CD14-positive monocyte (primary cell): ENCODE data around the gene TNFRSF1A. TPM values are rescaled to one million over a fixed set of nuclear protein-coding genes. Genes with fewer than 3 reads are reported as not detected.
A peak's percentile ranks its signal among the peaks of the same experiment; 100 is the strongest.

Experiments used
- DNase-seq, 3 donors: peaks; one replicate each; pipeline ENCODE4 v3.0.0-alpha.2; 2011 to 2022
- H2AFZ ChIP-seq: 2 replicates; pipeline ENCODE4 v1.6.0; 2012; ENCODE audit warnings: mild to moderate bottlenecking, low read depth, low read length, inconsistent platforms; ENCODE audit not compliant: insufficient read depth, poor library complexity, severe bottlenecking
- H3K27ac ChIP-seq, 2 donors: 1 replicate in 1 of 2; 2 replicates in 1 of 2; pipeline ENCODE4 v1.5.1; 2012 to 2013; ENCODE audit warnings: low read length in 2 of 2, control low read depth in 1 of 2, inconsistent platforms in 1 of 2, low read depth in 1 of 2, mild to moderate bottlenecking in 1 of 2
- H3K27me3 ChIP-seq, 2 donors: one replicate each; pipeline versions ENCODE4 v1.6.0 to v1.6.1; 2011 to 2013; ENCODE audit warnings: low read length in 2 of 2; ENCODE audit not compliant: control insufficient read depth in 2 of 2, insufficient read depth in 2 of 2
- H3K36me3 ChIP-seq, 2 donors: replicated peaks in 1 of 2; 1 replicate in 1 of 2; 2 replicates in 1 of 2; pipeline versions ENCODE4 v1.5.1 to v1.6.1; 2012 to 2013; ENCODE audit warnings: low read length in 2 of 2, control low read depth in 1 of 2, inconsistent platforms in 1 of 2, mild to moderate bottlenecking in 1 of 2; ENCODE audit not compliant: insufficient read depth in 2 of 2, control insufficient read depth in 1 of 2
- H3K4me1 ChIP-seq, 2 donors: 1 replicate in 1 of 2; 2 replicates in 1 of 2; pipeline versions ENCODE4 v1.5.1 to v1.6.1; 2012 to 2013; ENCODE audit warnings: low read length in 2 of 2, control low read depth in 1 of 2, inconsistent platforms in 1 of 2, mild to moderate bottlenecking in 1 of 2, moderate library complexity in 1 of 2; ENCODE audit not compliant: insufficient read depth in 2 of 2, control insufficient read depth in 1 of 2
- H3K4me2 ChIP-seq: replicated peaks from 2 replicates; pipeline ENCODE3; 2012; ENCODE audit warnings: low read length, moderate library complexity, mild to moderate bottlenecking; ENCODE audit not compliant: poor library complexity, severe bottlenecking; ENCODE audit errors: extremely low read depth
- H3K4me3 ChIP-seq, 3 experiments: fragments of 200-600 bp in 1 of 3; sonication (generic) in 1 of 3; replicated peaks in 1 of 3; 1 replicate in 2 of 3; 2 replicates in 1 of 3; pipeline ENCODE4 v1.5.1; 2011 to 2013; ENCODE audit warnings: low read length in 3 of 3, mild to moderate bottlenecking in 3 of 3, control low read depth in 2 of 3, low read depth in 2 of 3, inconsistent platforms in 1 of 3, moderate library complexity in 1 of 3
- H3K79me2 ChIP-seq: 2 replicates; pipeline ENCODE4 v1.6.0; 2012; ENCODE audit warnings: mild to moderate bottlenecking, control low read depth, inconsistent platforms, low read length, moderate library complexity; ENCODE audit not compliant: insufficient read depth
- H3K9ac ChIP-seq: 2 replicates; pipeline ENCODE4 v1.6.0; 2017; ENCODE audit warnings: low read length, mild to moderate bottlenecking; ENCODE audit not compliant: insufficient read depth, poor library complexity, severe bottlenecking
- H3K9me3 ChIP-seq, 2 donors: replicated peaks in 1 of 2; 1 replicate in 1 of 2; 2 replicates in 1 of 2; pipeline versions ENCODE4 v1.5.1 to v1.6.1; 2012 to 2013; ENCODE audit warnings: low read length in 2 of 2, control low read depth in 1 of 2; ENCODE audit not compliant: control insufficient read depth in 1 of 2, insufficient read depth in 1 of 2
- H4K20me1 ChIP-seq: 2 replicates; pipeline ENCODE4 v1.6.0; 2012; ENCODE audit warnings: mild to moderate bottlenecking, low read length, control low read depth, moderate library complexity; ENCODE audit not compliant: insufficient read depth
- H3K27ac Mint-ChIP-seq, 7 donors: one replicate each; pipeline ENCODE4 v1.8.0; 2020; ENCODE audit warnings: mild to moderate bottlenecking in 7 of 7, mixed read lengths in 7 of 7, moderate library complexity in 6 of 7, inconsistent platforms in 2 of 7
- H3K27me3 Mint-ChIP-seq, 3 donors: one replicate each; pipeline ENCODE4 v1.8.0; 2021 to 2022; ENCODE audit warnings: low read depth in 3 of 3, mild to moderate bottlenecking in 3 of 3, mixed read lengths in 3 of 3, moderate library complexity in 3 of 3, inconsistent platforms in 1 of 3
- H3K36me3 Mint-ChIP-seq, 2 donors: one replicate each; pipeline ENCODE4 v1.8.0; 2020; ENCODE audit warnings: mixed read lengths in 2 of 2, inconsistent platforms in 1 of 2, mild to moderate bottlenecking in 1 of 2
- H3K4me1 Mint-ChIP-seq: one replicate; pipeline ENCODE4 v1.8.0; 2020; ENCODE audit warnings: mild to moderate bottlenecking, mixed read lengths
- H3K4me3 Mint-ChIP-seq, 2 donors: one replicate each; pipeline ENCODE4 v1.8.0; 2020; ENCODE audit warnings: mild to moderate bottlenecking in 2 of 2, mixed read lengths in 2 of 2, moderate library complexity in 1 of 2
- H3K9me3 Mint-ChIP-seq, 7 donors: one replicate each; pipeline ENCODE4 v1.8.0; 2020 to 2022; ENCODE audit warnings: mixed read lengths in 7 of 7, mild to moderate bottlenecking in 6 of 7, moderate library complexity in 6 of 7, inconsistent platforms in 2 of 7
- WGBS: methylation state at CpG from one replicate; pipeline ENCODE4 v1.1.5; 2013; ENCODE audit warnings: missing lambda C conversion rate; ENCODE audit not compliant: insufficient coverage; 5-methylcytosine and 5-hydroxymethylcytosine counted together
- intact Hi-C, 2 donors: fragments of 100-400 bp; cut with micrococcal nuclease; formaldehyde crosslinking; loops; one replicate each; pipeline versions ENCODE4 v1.15.0 to v1.15.1; 2023
- polyA plus RNA-seq, 3 donors: library from polyadenylated mRNA; depleted of rRNA in 1 of 3; unstranded in 2 of 3; stranded (reverse) in 1 of 3; fragments of 300-500 nt in 2 of 3; fragments of >200 nt in 1 of 3; fragmentation: Illumina TruSeq in 2 of 3; gene quantifications; 1 replicate in 2 of 3; 2 replicates in 1 of 3; pipeline ENCODE4 v1.2.3, GENCODE V29; 2012 to 2021
- TF ChIP-seq, protein P1 (sequence below): fragments of 200-600 bp; IDR thresholded peaks from one replicate; pipeline ENCODE4 v1.8.0; 2022; ENCODE audit warnings: antibody characterized with exemption, mild to moderate bottlenecking

Gene TNFRSF1A
- polyA plus RNA-seq, 3 donors, result 108 to 157 (median 152) TPM

- peaks cover 67% of the 10 kb centered on the region for H3K4me1 Mint-ChIP-seq
- no peak overlapping the region for H3K4me3 Mint-ChIP-seq
- H3K27me3 ChIP-seq, result no peaks in the 10 kb centered on the region
Observed at GRCh38 chr12:6330192-6330591, 11.7 kb downstream of the TNFRSF1A start.

GRCh38 chr12:6329703-6330064, 12.2 kb downstream of the TNFRSF1A start:
- Histone ChIP-seq H3K9ac (no peak overlapping the region), H3K4me3 (no peak overlapping the region), H3K9me3 (no peaks in the 10 kb centered on the region), H3K27me3 (no peaks in the 10 kb centered on the region), H3K36me3 (peaks cover 72 to 82% of the 10 kb centered on the region in 2 donors), H3K79me2 (peaks cover 66% of the 10 kb centered on the region), H3K4me1 (peaks cover 59 to 77% of the 10 kb centered on the region in 2 donors), H4K20me1 (peaks cover 100% of the 10 kb centered on the region), H2AFZ (no peak overlapping the region), H3K27ac (peak overlapping the region in 1 of 2 donors; percentile 44), H3K4me2 (no peak overlapping the region)
- H3K27ac Mint-ChIP-seq, result peak overlapping the region in 5 of 7 donors; percentile 26 to 81 (median 61)
- TF ChIP-seq, protein P1, sequence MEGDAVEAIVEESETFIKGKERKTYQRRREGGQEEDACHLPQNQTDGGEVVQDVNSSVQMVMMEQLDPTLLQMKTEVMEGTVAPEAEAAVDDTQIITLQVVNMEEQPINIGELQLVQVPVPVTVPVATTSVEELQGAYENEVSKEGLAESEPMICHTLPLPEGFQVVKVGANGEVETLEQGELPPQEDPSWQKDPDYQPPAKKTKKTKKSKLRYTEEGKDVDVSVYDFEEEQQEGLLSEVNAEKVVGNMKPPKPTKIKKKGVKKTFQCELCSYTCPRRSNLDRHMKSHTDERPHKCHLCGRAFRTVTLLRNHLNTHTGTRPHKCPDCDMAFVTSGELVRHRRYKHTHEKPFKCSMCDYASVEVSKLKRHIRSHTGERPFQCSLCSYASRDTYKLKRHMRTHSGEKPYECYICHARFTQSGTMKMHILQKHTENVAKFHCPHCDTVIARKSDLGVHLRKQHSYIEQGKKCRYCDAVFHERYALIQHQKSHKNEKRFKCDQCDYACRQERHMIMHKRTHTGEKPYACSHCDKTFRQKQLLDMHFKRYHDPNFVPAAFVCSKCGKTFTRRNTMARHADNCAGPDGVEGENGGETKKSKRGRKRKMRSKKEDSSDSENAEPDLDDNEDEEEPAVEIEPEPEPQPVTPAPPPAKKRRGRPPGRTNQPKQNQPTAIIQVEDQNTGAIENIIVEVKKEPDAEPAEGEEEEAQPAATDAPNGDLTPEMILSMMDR, result no peak
- intact Hi-C loops, result loop anchor here in 1 of 2 donors (10.0 kb wide), 1 partner anchor 205 kb away; the partner anchor contains the start of gene GAPDH
- H3K9me3 Mint-ChIP-seq, result no peaks in the 10 kb centered on the region
- 76% methylated on average over 8 of the region's 15 CpGs for WGBS
- no peak for DNase-seq
- H3K27me3 Mint-ChIP-seq, result peaks cover 0 to 1% (median 0%) of the 10 kb centered on the region in 3 donors
- no peak overlapping the region for H3K4me3 Mint-ChIP-seq
- H3K4me1 Mint-ChIP-seq, result peaks cover 67% of the 10 kb centered on the region
- H3K36me3 Mint-ChIP-seq, result peaks cover 68 to 72% of the 10 kb centered on the region in 2 donors

More at GRCh38 chr12:6330192-6330591, 11.7 kb downstream of the TNFRSF1A start:
- peaks cover 100% of the 10 kb centered on the region for H4K20me1 ChIP-seq
- intact Hi-C loops, result loop anchor here in 1 of 2 donors (10.0 kb wide), 1 partner anchor 205 kb away; the partner anchor contains the start of gene GAPDH
- H2AFZ ChIP-seq, result no peak overlapping the region
- WGBS, result 40% methylated on average over 3 of the region's 5 CpGs
- TF ChIP-seq, protein P1, result no peak
- H3K36me3 ChIP-seq, result peaks cover 77 to 87% of the 10 kb centered on the region in 2 donors
- no peak overlapping the region for H3K4me3 ChIP-seq
- Mint-ChIP-seq H3K27me3 (peaks cover 0 to 1% (median 0%) of the 10 kb centered on the region in 3 donors), H3K36me3 (peaks cover 73 to 77% of the 10 kb centered on the region in 2 donors), H3K9me3 (no peaks in the 10 kb centered on the region), H3K27ac (peak overlapping the region in 6 of 7 donors; percentile 43 to 83 (median 65))
- H3K4me1 ChIP-seq, result peaks cover 59 to 77% of the 10 kb centered on the region in 2 donors
- peak overlapping the region in 1 of 2 donors; percentile 44 for H3K27ac ChIP-seq
- no peak overlapping the region for H3K4me2 ChIP-seq
- no peaks in the 10 kb centered on the region for H3K9me3 ChIP-seq
- peaks cover 71% of the 10 kb centered on the region for H3K79me2 ChIP-seq
- H3K9ac ChIP-seq, result no peak overlapping the region
- no peak for DNase-seq
